HG02642 (cell line): ENCODE measurements around the gene ZYX.

ENCODE experiments used
- ATAC-seq: cut with Tn5 transposase; IDR thresholded peaks from one replicate; pipeline ENCODE4 v1.9.1; 2021; ENCODE audit warnings: mild to moderate bottlenecking; ENCODE audit not compliant: unreplicated experiment, poor library complexity

The ZYX gene

DNA sequence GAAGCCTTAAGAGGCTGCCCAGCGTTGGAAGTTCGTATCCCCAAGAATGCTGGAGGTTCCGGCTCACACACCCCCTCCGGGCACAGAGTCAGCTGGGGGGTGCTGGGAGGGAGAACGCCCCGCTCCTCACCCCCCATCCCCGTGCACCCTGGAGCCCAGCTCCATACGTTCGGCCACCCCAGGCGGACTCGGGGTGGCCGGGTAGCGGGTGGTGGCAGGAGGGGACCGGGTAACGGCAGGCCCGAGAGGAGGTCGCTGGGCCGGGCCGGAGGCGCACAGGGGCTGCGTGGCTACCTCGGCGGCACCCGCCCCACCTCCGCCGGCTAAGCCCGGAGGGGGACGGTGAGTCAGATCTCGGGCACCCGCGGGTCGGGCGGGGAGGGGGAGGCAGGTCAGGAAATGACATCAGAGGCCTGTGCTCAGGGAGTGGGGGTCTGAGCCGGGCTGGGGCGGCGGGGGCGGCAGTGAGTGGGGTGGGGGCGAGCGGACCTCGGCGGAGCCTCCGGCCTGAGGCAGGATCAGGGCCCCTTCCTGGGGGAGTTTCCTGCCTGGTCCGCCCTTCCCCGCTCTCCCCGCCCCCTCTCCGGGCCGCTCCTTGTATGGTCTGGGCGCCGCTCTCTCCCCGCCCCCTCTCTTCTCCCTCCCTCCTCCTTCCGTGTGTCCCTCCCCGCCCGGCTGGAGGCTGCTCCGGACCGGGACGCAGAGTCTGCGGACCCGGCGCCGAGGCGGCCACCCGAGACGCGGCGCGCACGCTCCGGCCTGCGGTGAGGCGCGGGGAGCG, at the start of gene ZYX:
TSS of gene ZYX (plus strand) at position 700 of the 781 bp plus-strand sequence. CDS start 227 bp downstream, outside the sequence.
- ATAC-seq: peak; percentile 83

DNA sequence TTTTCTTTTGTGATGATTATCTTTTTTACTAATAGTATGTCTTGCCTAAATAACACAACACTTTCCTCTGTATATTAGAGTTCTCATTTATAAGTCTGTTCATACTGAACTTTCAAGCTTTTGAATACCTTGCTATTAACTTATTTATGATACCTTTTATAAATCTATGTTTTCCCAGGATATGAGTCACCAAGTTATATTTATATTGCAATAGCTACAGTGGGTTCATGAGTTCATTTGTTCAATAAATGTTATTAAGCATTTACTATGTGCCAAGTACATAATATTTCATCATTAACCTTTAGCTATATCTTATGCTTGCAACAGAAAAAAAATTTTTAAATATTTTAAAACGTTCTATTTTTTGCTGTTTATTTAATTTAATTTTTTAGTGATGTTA, 46.9 kb upstream of the ZYX start:
- ATAC-seq: no peak

DNA sequence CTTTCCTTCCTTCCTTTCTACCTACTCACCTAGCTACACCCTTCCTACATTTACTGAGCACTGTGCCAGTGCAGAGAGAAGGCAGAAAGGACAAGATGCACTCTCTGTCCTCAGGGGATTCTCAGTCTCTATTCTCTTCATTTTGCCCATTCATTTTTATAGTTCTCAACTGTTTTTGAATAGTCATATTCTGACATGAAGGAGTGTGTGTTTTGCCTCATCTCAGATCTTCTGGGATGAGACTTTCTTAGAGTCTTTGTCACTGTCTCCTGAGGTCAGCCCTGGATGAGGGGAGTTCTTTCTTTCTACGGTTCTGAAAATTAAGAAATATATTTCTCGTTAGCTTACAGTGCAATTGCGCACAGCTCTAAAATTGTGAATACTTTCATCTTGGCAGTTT, 43.9 kb upstream of the ZYX start:
- ATAC-seq: no peak

- ATAC-seq: no peak
Observed at GRCh38 chr7:143341842-143342241, 39.3 kb upstream of the ZYX start.

DNA sequence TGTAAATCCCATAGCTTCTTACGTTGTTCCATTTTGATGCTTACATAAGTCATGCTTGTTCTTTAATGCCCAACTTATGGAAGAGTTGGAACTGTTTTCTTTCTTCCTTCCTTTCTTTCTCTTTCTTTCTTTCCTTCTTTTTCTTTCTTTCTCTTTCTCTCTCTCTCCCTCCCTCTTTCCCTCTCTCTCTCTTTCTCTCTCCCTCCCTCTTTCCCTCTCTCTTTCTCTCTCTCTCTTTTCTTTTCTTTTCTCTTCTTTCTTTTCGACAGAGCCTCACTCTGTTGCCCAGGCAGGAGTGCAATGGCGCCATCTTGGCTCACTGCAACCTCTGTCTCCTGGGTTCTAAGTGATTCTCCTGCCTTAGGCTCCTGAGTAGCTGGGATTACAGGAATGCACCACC, 37.5 kb upstream of the ZYX start:
- no peak for ATAC-seq

GRCh38 chr7:143345428-143345900, 35.7 kb upstream of the ZYX start:
- ATAC-seq: no peak

DNA sequence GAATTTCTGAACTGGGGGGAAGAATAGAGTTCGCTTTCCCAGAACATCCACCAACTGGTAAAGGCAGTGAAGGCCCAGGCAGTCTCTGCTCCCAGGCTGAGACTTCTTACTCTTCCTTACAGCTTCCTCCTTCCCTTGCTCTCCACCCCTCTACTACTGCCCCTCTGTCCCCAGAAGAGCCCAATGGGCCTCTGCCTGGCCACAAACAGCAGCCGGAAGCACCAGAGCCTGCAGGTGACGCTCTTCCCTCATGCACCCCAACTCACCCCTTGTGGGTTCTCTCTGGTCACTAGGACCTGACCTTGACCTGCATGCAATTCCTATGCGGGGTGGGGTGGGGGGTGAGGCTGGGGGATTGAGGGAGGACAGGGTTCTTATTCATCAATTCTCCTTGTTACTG, 35.1 kb upstream of the ZYX start:
- no peak for ATAC-seq

GRCh38 chr7:143347950-143348349, 33.2 kb upstream of the ZYX start:
- ATAC-seq: no peak

- ATAC-seq: no peak
Observed at GRCh38 chr7:143351060-143351459, 30.1 kb upstream of the ZYX start.

DNA sequence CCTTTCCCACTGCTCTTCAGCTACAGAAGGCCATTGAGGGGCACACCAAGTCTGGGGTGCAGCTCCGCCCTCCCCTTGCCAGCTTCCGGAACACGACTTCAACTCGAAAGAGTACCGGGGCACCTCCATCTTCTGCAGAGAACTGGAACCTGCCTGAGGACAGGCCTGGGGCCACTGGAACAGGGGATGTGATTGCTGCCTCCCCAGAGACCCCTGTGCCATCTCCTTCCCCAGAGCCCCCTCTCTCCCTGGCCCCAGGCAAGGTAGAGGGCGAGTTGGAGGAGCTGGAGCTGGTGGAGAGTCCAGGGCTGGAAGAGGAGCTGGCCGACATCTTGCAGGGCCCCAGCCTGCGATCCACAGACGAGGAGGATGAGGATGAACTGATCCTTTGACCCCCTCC, 29.6 kb upstream of the ZYX start:
- ATAC-seq: no peak

GRCh38 chr7:143352531-143353002, 28.6 kb upstream of the ZYX start:
- no peak for ATAC-seq

GRCh38 chr7:143354376-143354775, 26.8 kb upstream of the ZYX start:
- ATAC-seq: no peak

- no peak for ATAC-seq
Observed at GRCh38 chr7:143354965-143355364, 26.2 kb upstream of the ZYX start.

- ATAC-seq: no peak
Observed at GRCh38 chr7:143355450-143356385, 25.4 kb upstream of the ZYX start.

DNA sequence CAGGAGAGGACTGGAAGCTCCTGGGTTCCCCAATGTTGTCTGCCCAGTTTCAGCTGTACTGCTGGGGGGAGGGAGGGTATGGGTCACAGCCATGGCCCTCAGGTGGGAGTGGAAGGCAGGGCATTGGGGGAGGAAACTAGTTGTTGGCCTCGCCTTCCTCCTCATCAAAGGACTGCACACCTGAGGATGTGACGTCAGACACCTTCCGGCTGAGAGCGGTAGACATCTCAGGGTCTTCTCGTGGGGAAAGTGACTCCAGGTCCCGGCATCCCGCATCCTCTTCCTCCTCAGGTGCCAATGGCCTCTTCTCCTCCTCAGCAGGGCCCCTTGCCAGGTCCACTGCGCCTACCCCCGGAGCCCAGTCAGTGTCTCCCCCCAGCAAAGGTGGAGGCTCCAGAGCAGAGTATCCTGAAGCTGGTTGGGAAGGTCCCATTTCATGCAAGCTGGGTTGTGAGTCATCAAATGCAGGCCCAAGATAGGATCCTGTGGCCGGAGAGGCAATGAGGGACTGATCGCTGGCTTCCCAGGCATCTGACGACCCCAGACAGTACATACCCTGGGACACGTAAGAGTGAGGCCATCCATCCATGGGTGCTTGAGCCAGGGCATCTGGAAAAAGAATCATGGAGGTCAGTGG, 24.6 kb upstream of the ZYX start:
- ATAC-seq: no peak

- no peak for ATAC-seq
Observed at GRCh38 chr7:143358626-143359025, 22.5 kb upstream of the ZYX start.

DNA sequence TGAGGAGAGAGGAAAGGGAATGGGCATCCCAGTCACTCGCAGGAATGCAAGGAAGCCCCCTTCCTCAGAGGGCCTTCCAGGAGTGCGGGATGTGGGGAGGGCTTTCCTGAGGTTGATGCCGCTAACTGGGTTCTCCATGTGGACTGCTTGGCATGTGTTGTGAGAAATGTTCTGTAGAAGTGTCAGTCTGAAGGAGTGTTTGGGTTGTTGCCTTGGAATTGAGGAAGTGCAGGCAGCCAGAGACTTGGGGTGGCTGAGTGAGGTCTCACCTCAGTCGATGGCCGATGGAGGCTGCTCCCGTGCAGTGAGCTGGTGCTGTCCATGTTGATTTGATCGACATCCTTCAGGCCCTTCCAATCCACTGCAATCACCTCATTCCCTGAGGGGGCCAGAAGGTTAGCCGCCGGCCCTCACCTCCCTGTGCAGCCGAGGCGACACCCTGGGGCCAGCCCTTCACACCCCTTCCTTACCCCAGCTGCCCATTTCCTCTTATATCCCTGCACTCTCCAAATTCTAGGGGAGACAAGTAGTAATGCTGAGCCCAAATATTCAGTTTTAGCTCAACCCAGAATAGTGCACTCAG, 21.3 kb upstream of the ZYX start:
- ATAC-seq: no peak

DNA sequence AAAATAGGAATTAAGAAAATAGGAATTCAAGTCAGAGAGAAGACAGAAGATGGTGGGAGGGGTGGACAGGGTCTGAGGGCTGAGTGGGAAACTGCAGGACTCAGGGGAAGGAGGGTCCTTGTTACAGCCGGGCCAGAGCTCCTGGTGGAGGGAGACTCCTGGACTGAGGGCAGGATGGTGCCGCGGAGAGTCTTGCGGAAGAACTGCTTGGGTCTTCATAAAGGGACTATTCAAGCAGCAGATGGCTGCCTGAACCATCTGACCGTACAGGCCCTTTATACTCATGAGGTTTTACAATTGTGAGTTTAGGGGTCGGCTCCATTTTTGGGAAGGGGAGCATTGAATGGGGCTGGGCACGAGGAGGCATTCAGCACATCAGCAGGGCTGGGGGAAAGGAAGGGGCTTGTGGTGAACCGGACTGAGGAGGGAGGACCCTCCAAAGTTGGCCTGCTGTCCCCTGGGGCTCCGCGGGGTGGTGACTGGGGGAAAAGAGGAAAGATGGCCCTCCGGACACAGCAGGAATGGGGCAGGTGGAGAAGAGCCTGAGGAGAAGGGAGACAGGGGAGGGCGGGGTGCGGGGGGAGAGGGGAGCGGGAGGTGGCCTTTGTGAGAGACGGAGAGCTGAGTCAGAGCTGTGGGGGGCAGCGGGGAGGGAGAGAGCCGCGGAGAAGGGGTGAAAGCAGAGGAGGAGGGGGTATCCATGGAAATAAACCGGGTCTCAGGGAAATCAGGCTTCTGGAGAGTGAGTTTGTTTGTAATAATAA, 20.2 kb upstream of the ZYX start:
- no peak for ATAC-seq

DNA sequence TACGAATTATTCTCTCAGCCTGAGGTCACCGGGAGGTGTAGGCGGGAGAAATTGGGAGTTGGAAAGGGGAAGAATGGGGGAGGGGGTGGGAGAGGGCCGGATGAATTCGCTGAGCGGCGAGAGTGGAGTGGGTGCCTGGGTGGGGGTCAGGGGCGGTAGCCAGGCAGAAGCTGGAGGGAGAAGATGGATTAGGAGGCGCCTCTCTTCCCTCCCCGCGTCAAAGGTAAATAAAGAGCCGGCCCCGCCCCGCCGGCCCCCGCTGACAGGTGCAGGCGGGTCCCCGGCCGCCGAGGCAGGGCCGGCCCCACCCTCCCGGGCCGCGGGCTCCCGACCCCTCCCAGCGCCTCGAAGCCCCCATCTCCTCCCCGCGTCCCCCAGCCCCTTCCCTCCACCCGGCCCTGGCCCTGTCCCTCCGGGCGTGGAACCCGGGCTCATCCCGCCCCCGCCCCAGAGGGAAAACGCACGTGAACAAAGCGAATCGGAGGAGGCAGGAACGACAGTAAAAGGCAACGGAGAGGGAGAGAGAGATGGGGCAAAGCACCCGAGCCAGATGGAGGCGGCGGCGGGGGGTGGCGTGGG, 19.5 kb upstream of the ZYX start:
- no peak for ATAC-seq
